HG02870 (cell line): ENCODE results near the gene NUDT4.

Experiments used
- ATAC-seq: cut with Tn5 transposase; IDR thresholded peaks from one replicate; pipeline ENCODE4 v1.9.1; 2021; ENCODE audit warnings: mild to moderate bottlenecking, moderate library complexity; ENCODE audit not compliant: unreplicated experiment

NUDT4 gene

GRCh38 chr12:93451423-93452158 lies 73.9 kb downstream of the NUDT4 start:
- ATAC-seq = no peak

- ATAC-seq = no peak
Measured at GRCh38 chr12:93453633-93454032, 75.9 kb downstream of the NUDT4 start.

DNA sequence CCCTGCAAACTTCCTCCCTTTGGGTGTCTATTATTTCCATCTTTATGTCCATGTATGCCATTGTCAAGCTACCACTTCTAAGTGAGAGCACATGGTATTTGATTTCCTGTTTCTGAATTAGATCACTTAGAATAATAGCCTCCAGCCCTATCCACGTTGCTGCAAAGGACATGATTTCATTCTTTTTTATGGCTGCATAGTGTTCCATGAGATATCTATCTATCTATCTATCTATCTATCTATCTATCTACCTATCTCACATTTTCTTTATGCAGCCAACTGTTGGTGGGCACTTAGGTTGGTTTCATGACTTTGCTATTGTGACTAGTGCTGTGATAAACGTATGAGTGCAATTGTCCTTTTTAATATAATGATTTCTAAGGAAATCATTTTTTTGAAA lies 78.4 kb downstream of the NUDT4 start:
- no peak for ATAC-seq
